GM19438 (cell line): ENCODE data around the gene ID2.

Source experiments
- ATAC-seq: cut with Tn5 transposase; IDR thresholded peaks from one replicate; pipeline ENCODE4 v1.9.1; 2021; ENCODE audit warnings: low read depth; ENCODE audit not compliant: unreplicated experiment

ID2 gene

GRCh38 chr2:8681786-8682692 lies at the start of gene ID2:
Gene ID2 (plus strand): TSS chr2:8682056. CDS start chr2:8682166, 110 bp downstream.
- ATAC-seq, result peak; percentile 48

- ATAC-seq, result no peak
Measured at GRCh38 chr2:8632755-8633154, 49.1 kb upstream of the ID2 start.

GRCh38 chr2:8633186-8633734 lies 48.6 kb upstream of the ID2 start:
- no peak for ATAC-seq

- no peak for ATAC-seq
Measured at GRCh38 chr2:8633735-8634313, 48.0 kb upstream of the ID2 start.

- no peak for ATAC-seq
Measured at GRCh38 chr2:8634466-8635172, 47.2 kb upstream of the ID2 start.

- no peak for ATAC-seq
Measured at GRCh38 chr2:8636041-8636491, 45.8 kb upstream of the ID2 start.

GRCh38 chr2:8636721-8637636 lies 44.9 kb upstream of the ID2 start:
- no peak for ATAC-seq

- ATAC-seq, result no peak
Measured at GRCh38 chr2:8638327-8638726, 43.5 kb upstream of the ID2 start.

GRCh38 chr2:8639122-8639635 lies 42.7 kb upstream of the ID2 start:
- no peak for ATAC-seq

GRCh38 chr2:8640498-8640897 lies 41.4 kb upstream of the ID2 start:
- ATAC-seq, result no peak

GRCh38 chr2:8641301-8641965 lies 40.4 kb upstream of the ID2 start:
- no peak for ATAC-seq

- no peak for ATAC-seq
Measured at GRCh38 chr2:8642366-8643068, 39.3 kb upstream of the ID2 start.

GRCh38 chr2:8643250-8643995 lies 38.4 kb upstream of the ID2 start:
- no peak for ATAC-seq

GRCh38 chr2:8643996-8644356 lies 37.9 kb upstream of the ID2 start:
- ATAC-seq, result no peak

- no peak for ATAC-seq
Measured at GRCh38 chr2:8644605-8645175, 37.2 kb upstream of the ID2 start.

GRCh38 chr2:8645176-8645831 lies 36.6 kb upstream of the ID2 start:
- ATAC-seq, result no peak
